GM18517 (cell line): Measurements from ENCODE around the gene OGDH.
"Not testable (repeated sequence)": the region's sequence is repeated elsewhere in the genome, so short reads cannot be mapped to it uniquely, and the experiment has no call there.

ENCODE experiments used
- ATAC-seq: cut with Tn5 transposase; IDR thresholded peaks from one replicate; pipeline ENCODE4 v1.9.1; 2021; ENCODE audit warnings: mild to moderate bottlenecking, moderate library complexity; ENCODE audit not compliant: unreplicated experiment

OGDH gene

GRCh38 chr7:44666566-44666965, 60.1 kb downstream of the OGDH start:
- ATAC-seq = no peak

GRCh38 chr7:44667190-44667589, 60.8 kb downstream of the OGDH start:
- no peak for ATAC-seq

- ATAC-seq = no peak
Observed at GRCh38 chr7:44671069-44671468, 64.6 kb downstream of the OGDH start.

GRCh38 chr7:44673324-44673723, 66.9 kb downstream of the OGDH start:
- ATAC-seq = no peak

GRCh38 chr7:44673771-44674170, 67.3 kb downstream of the OGDH start:
- no peak for ATAC-seq

GRCh38 chr7:44674381-44674780, 68.0 kb downstream of the OGDH start:
- ATAC-seq = no peak

GRCh38 chr7:44676776-44677175, 70.3 kb downstream of the OGDH start:
- ATAC-seq = no peak

GRCh38 chr7:44678101-44678470, 71.7 kb downstream of the OGDH start:
- no peak for ATAC-seq

- no peak for ATAC-seq
Observed at GRCh38 chr7:44678471-44679179, 72.2 kb downstream of the OGDH start.

GRCh38 chr7:44681645-44682044, 75.2 kb downstream of the OGDH start:
- ATAC-seq = no peak

GRCh38 chr7:44685723-44686122, 79.3 kb downstream of the OGDH start:
- ATAC-seq = no peak

- ATAC-seq = no peak
Observed at GRCh38 chr7:44689427-44689826, 83.0 kb downstream of the OGDH start.

GRCh38 chr7:44693641-44694313, 87.3 kb downstream of the OGDH start:
- ATAC-seq = no peak

- no peak for ATAC-seq
Observed at GRCh38 chr7:44694326-44694725, 87.9 kb downstream of the OGDH start.

- no peak for ATAC-seq
Observed at GRCh38 chr7:44694766-44695165, 88.3 kb downstream of the OGDH start.

- no peak for ATAC-seq
Observed at GRCh38 chr7:44695756-44696155, 89.3 kb downstream of the OGDH start.

- no peak for ATAC-seq
Observed at GRCh38 chr7:44696728-44697127, 90.3 kb downstream of the OGDH start.

- no peak for ATAC-seq
Observed at GRCh38 chr7:44697136-44698045, 91.0 kb downstream of the OGDH start.

GRCh38 chr7:44698046-44698580, 91.7 kb downstream of the OGDH start:
- ATAC-seq = no peak

GRCh38 chr7:44699598-44699997, 93.2 kb downstream of the OGDH start:
- ATAC-seq = not testable (repeated sequence)

GRCh38 chr7:44700322-44700721, 93.9 kb downstream of the OGDH start:
- ATAC-seq = no peak
